Nephron progenitor cell (in vitro differentiated cells): ENCODE measurements around the gene RERE.

ENCODE experiments used
- DNase-seq: peaks from one replicate; pipeline ENCODE4 v3.0.0; 2021
- H3K27ac Mint-ChIP-seq: 2 replicates; pipeline ENCODE4 v1.8.0; 2021; ENCODE audit warnings: mild to moderate bottlenecking, moderate library complexity, mixed read lengths
- H3K27me3 Mint-ChIP-seq: 2 replicates; pipeline ENCODE4 v1.8.0; 2021; ENCODE audit warnings: mild to moderate bottlenecking, low read depth, mixed read lengths; ENCODE audit not compliant: poor library complexity
- H3K36me3 Mint-ChIP-seq: 2 replicates; pipeline ENCODE4 v1.8.0; 2021; ENCODE audit warnings: low read depth, mixed read lengths
- H3K4me1 Mint-ChIP-seq: 2 replicates; pipeline ENCODE4 v1.8.0; 2021; ENCODE audit warnings: mixed read lengths
- H3K4me3 Mint-ChIP-seq: 2 replicates; pipeline ENCODE4 v1.8.0; 2021; ENCODE audit warnings: mild to moderate bottlenecking, moderate library complexity, mixed read lengths
- H3K9me3 Mint-ChIP-seq: 2 replicates; pipeline ENCODE4 v1.8.0; 2021; ENCODE audit warnings: mild to moderate bottlenecking, moderate library complexity, mixed read lengths
- CTCF ChIP-seq: fragments of 200-600 bp; sonication (generic); IDR thresholded peaks from 2 replicates; pipeline ENCODE4 v1.5.0; 2021; ENCODE audit warnings: antibody characterized with exemption

RERE gene

GRCh38 chr1:8428441-8428840, 389.0 kb downstream of the RERE start:
- DNase-seq, result no peak
- TF ChIP-seq CTCF, result no peak
- Mint-ChIP-seq H3K27ac (no peak overlapping the region), H3K4me1 (peaks cover 71% of the 10 kb centered on the region), H3K4me3 (no peak overlapping the region), H3K27me3 (no peaks in the 10 kb centered on the region), H3K36me3 (peaks cover 28% of the 10 kb centered on the region), H3K9me3 (no peaks in the 10 kb centered on the region)

- Mint-ChIP-seq H3K27ac (no peak overlapping the region), H3K4me1 (peaks cover 67% of the 10 kb centered on the region), H3K9me3 (no peaks in the 10 kb centered on the region), H3K27me3 (no peaks in the 10 kb centered on the region), H3K36me3 (peaks cover 24% of the 10 kb centered on the region), H3K4me3 (no peak overlapping the region)
- no peak for DNase-seq
- no peak for TF ChIP-seq CTCF
Measured at GRCh38 chr1:8427986-8428385, 389.5 kb downstream of the RERE start.

GRCh38 chr1:8427493-8427892, 389.9 kb downstream of the RERE start:
- TF ChIP-seq CTCF, result no peak
- peaks cover 24% of the 10 kb centered on the region for H3K36me3 Mint-ChIP-seq
- H3K4me3 Mint-ChIP-seq, result no peak overlapping the region
- no peaks in the 10 kb centered on the region for H3K9me3 Mint-ChIP-seq
- peaks cover 64% of the 10 kb centered on the region for H3K4me1 Mint-ChIP-seq
- H3K27me3 Mint-ChIP-seq, result no peaks in the 10 kb centered on the region
- peak overlapping the region; percentile 82 for H3K27ac Mint-ChIP-seq
- DNase-seq, result no peak

GRCh38 chr1:8426996-8427395, 390.4 kb downstream of the RERE start:
- DNase-seq, result no peak
- TF ChIP-seq CTCF, result no peak
- Mint-ChIP-seq H3K9me3 (no peaks in the 10 kb centered on the region), H3K4me3 (no peak overlapping the region), H3K27ac (peak overlapping the region; percentile 82), H3K4me1 (peaks cover 59% of the 10 kb centered on the region), H3K27me3 (no peaks in the 10 kb centered on the region), H3K36me3 (peaks cover 19% of the 10 kb centered on the region)

GRCh38 chr1:8425781-8426161, 391.7 kb downstream of the RERE start:
- no peak for DNase-seq
- Mint-ChIP-seq H3K27me3 (no peaks in the 10 kb centered on the region), H3K36me3 (peaks cover 16% of the 10 kb centered on the region), H3K4me3 (peak overlapping the region; percentile 81), H3K4me1 (peaks cover 49% of the 10 kb centered on the region), H3K9me3 (no peaks in the 10 kb centered on the region), H3K27ac (peak overlapping the region; percentile 100)
- no peak for TF ChIP-seq CTCF

GRCh38 chr1:8425150-8425780, 392.2 kb downstream of the RERE start:
- Mint-ChIP-seq H3K27me3 (no peaks in the 10 kb centered on the region), H3K36me3 (peaks cover 16% of the 10 kb centered on the region), H3K27ac (peak overlapping the region; percentile 100), H3K4me1 (peaks cover 45% of the 10 kb centered on the region), H3K9me3 (no peaks in the 10 kb centered on the region), H3K4me3 (peak overlapping the region; percentile 81)
- no peak for TF ChIP-seq CTCF
- no peak for DNase-seq
